ENCODE measurements around the gene PPP1R9B.
A peak's percentile ranks its signal among the peaks of the same experiment; 100 is the strongest.

PPP1R9B gene

DNA sequence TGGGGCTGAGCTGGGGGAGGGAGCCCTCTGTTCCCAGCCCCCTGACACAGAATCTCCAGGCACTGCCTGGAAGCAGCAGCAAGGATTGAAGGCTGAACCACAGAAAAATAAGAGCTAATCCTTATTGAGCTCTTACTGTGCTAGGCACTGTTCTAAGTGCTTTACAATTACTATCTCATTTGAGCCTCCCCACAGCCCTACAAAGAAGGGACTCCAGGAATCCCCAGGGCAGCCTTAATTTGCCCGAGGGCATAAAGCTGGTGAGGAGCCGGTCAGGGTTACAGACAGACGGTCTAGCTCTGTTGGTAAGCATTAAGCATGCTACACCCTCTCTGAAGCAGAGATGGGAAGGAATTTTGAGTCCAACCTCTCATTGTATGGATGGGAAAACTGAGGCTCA is 27.5 kb downstream of the PPP1R9B start:
- Histone ChIP-seq H3K4me2 (ENCODE audit: low read length) (no peak overlapping the region), H3K27me3 (ENCODE audit: control insufficient read depth, insufficient read depth, low read length) (peaks cover 44% of the 10 kb centered on the region), H3K36me3 (ENCODE audit: insufficient read depth, low read length) (no peaks in the 10 kb centered on the region), H3K4me3 (ENCODE audit: low read length) (no peak overlapping the region), H3K4me1 (ENCODE audit: control insufficient read depth, insufficient read depth, low read length) (no peaks in the 10 kb centered on the region), H3K9me3 (replicated peaks; ENCODE audit: low read length) (no peaks in the 10 kb centered on the region), H3K9ac (ENCODE audit: low read depth, low read length) (no peak overlapping the region)

DNA sequence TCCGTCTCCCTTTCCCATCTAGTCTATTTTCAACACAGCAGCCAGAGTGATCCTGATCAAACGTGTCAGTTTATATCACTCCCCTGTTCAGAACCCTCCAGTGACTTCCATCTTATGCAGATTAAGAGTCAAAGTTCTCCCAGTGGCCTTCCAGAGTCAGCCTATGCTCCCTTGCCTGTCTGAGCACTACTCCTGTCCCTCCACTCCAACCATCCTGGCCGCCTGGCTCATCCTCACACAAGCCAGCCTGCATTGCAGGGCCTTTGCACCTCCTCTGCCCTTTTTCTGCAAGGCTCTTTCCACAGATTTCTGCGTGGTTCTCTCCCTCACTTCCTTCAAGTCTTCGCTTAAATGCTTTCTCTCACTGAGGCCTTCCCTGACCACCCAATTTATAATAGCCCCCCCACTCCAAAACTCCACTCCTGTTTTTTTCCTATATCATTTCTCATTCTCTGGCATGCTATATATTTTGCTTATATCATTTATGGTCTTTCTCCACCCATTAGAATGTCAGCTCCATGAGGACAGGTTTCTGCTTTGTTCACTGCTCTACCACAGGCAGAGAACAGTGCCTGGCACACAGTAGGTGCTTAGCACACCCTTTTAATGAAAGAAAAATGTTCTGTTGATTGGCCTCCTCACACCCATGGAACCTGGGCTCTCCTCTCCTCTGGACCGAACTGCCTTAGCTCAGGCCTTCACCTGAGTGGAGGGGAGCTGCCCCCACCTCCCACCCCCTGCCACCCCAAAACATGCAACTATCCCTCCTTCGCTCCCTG is 29.8 kb downstream of the PPP1R9B start:
- Histone ChIP-seq H3K4me3 (ENCODE audit: low read length) (no peak overlapping the region), H3K4me2 (ENCODE audit: low read length) (no peak overlapping the region), H3K9ac (ENCODE audit: low read depth, low read length) (no peak overlapping the region), H3K27me3 (ENCODE audit: control insufficient read depth, insufficient read depth, low read length) (peaks cover 54% of the 10 kb centered on the region), H3K9me3 (replicated peaks; ENCODE audit: low read length) (no peaks in the 10 kb centered on the region), H3K36me3 (ENCODE audit: insufficient read depth, low read length) (no peaks in the 10 kb centered on the region), H3K4me1 (ENCODE audit: control insufficient read depth, insufficient read depth, low read length) (peaks cover 7% of the 10 kb centered on the region)

DNA sequence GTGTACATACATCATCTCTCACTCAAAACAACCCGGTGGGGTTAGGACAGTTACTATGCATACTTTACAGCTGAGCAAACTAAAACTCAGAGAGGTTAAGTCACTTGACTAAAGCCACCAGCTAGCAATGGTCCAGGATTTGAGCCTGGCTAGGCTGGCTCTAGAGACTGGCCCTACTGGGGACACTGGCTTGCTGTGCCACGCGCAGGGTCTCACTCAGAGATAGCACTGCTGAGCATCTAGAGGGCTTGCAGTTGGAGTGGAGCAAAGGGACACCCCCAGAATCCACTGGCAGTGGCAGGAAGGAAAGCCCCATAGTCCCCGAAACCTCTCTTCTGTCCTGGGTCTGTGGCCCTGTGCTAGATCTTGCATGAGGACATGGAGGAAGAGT is 31.7 kb downstream of the PPP1R9B start:
- H3K4me2 ChIP-seq (ENCODE audit: low read length), result no peak overlapping the region
- H3K9me3 ChIP-seq (replicated peaks; ENCODE audit: low read length), result no peaks in the 10 kb centered on the region
- H3K36me3 ChIP-seq (ENCODE audit: insufficient read depth, low read length), result no peaks in the 10 kb centered on the region
- peaks cover 54% of the 10 kb centered on the region for H3K27me3 ChIP-seq (ENCODE audit: control insufficient read depth, insufficient read depth, low read length)
- H3K9ac ChIP-seq (ENCODE audit: low read depth, low read length), result no peak overlapping the region
- H3K4me1 ChIP-seq (ENCODE audit: control insufficient read depth, insufficient read depth, low read length), result peaks cover 7% of the 10 kb centered on the region
- no peak overlapping the region for H3K4me3 ChIP-seq (ENCODE audit: low read length)

DNA sequence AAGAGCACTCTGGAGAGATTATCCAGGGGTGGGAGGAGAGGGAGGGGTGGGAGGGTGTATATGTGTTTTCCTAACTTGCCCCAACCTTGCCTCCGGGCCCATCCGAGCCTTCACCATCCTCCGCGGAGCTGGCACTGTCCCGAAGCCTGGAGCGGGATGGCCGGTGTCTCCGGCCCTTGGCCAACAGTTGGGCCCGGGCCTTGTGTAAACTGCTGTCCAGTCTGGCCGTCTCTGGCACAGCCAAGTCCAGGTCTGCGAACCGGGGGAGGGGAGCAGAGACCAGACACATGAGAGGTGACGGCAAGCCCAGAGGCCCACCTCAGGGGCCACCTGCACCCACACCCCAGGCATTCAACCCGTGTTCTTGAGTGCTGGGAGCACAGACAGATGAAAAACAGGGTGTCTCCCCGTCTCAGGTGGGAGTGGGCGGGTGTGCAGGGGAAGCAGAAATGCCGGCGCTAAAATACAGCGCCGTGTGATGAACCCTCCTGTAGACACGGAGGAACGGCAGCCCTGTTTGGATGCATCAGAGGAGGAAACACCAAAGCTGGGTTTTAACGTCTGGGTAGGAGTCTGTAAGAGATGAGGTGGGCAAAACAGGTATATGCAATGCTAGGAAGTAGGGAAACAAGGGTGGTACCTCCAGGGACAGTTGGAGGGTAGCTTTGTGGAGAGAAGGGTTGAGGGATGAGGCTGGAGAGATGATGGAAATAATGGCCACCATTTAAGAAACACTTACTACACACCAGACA is 32.2 kb downstream of the PPP1R9B start:
- Histone ChIP-seq H3K9ac (ENCODE audit: low read depth, low read length) (no peak overlapping the region), H3K4me1 (ENCODE audit: control insufficient read depth, insufficient read depth, low read length) (peaks cover 7% of the 10 kb centered on the region), H3K27me3 (ENCODE audit: control insufficient read depth, insufficient read depth, low read length) (peaks cover 53% of the 10 kb centered on the region), H3K4me2 (ENCODE audit: low read length) (no peak overlapping the region), H3K9me3 (replicated peaks; ENCODE audit: low read length) (no peaks in the 10 kb centered on the region), H3K4me3 (ENCODE audit: low read length) (no peak overlapping the region), H3K36me3 (ENCODE audit: insufficient read depth, low read length) (no peaks in the 10 kb centered on the region)

DNA sequence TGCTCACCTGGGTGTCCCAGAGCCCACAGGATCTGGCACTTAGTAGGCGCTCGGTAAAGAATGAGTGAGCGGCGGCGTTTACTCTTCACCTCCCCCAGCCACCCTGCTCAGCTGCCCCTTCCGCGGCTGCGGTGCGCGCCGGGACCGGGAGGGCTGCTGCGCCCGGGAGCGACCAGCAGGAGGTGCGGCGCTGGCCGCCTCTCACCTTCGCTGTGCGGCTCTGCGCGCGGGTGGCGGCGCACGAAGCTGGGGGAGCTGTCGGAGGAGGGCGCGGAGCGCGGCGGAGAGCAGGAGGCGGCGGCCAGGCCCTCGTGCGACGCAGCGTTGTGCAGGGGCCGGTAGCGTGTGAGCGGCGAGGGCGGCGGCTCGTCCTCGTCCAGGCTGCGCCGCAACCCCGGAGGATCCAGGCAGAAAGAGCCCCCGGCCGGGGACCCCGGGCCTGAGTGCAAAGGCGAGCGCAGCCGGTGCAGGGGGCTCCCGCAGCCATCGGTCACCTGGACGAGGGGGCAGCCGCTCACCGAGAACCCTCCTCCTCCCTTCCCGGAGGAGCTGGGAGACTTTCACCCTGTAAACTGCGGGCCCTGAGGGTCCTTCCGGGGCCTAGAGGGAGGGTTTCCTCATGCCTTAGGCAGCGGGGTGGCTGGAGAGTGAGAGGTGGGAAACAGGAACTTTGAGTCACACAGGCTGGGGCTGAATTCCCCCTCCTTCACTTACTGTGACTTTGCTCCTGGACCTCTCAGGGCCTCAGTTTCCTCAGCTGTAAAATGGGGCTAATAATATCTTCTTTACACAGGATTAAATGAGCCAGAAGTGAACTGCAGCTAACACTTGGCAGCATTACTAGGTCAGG is 33.0 kb downstream of the PPP1R9B start:
- H3K9me3 ChIP-seq (replicated peaks; ENCODE audit: low read length), result no peaks in the 10 kb centered on the region
- H3K9ac ChIP-seq (ENCODE audit: low read depth, low read length), result no peak overlapping the region
- H3K4me3 ChIP-seq (ENCODE audit: low read length), result peak overlapping the region; percentile 45
- no peaks in the 10 kb centered on the region for H3K36me3 ChIP-seq (ENCODE audit: insufficient read depth, low read length)
- H3K27me3 ChIP-seq (ENCODE audit: control insufficient read depth, insufficient read depth, low read length), result peaks cover 46% of the 10 kb centered on the region
- peak overlapping the region; percentile 77 for H3K4me2 ChIP-seq (ENCODE audit: low read length)
- peaks cover 7% of the 10 kb centered on the region for H3K4me1 ChIP-seq (ENCODE audit: control insufficient read depth, insufficient read depth, low read length)

DNA sequence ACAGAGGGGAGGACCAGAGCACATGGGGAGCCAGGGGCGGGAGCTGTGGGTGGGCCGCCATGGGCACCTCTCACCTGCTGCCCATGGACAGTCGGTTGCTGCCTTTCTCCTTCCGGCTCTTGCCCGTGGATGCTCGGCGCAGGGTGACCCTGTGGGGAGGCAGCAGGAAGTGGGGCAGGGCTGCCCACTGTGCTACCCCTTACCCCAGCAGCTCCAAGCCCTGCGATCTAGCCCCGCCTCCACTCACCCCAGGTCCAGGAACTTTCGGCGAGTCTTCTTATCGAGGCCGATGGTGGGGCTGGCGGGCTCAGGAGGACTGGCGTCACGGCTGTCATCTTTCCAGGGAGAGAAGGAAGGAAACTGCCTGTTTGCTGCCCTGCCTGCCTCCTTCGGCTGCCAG is 34.7 kb downstream of the PPP1R9B start:
- no peak overlapping the region for H3K4me2 ChIP-seq (ENCODE audit: low read length)
- H3K27me3 ChIP-seq (ENCODE audit: control insufficient read depth, insufficient read depth, low read length), result peaks cover 39% of the 10 kb centered on the region
- no peaks in the 10 kb centered on the region for H3K36me3 ChIP-seq (ENCODE audit: insufficient read depth, low read length)
- H3K4me3 ChIP-seq (ENCODE audit: low read length), result no peak overlapping the region
- H3K9me3 ChIP-seq (replicated peaks; ENCODE audit: low read length), result no peaks in the 10 kb centered on the region
- H3K4me1 ChIP-seq (ENCODE audit: control insufficient read depth, insufficient read depth, low read length), result peaks cover 7% of the 10 kb centered on the region
- H3K9ac ChIP-seq (ENCODE audit: low read depth, low read length), result no peak overlapping the region

DNA sequence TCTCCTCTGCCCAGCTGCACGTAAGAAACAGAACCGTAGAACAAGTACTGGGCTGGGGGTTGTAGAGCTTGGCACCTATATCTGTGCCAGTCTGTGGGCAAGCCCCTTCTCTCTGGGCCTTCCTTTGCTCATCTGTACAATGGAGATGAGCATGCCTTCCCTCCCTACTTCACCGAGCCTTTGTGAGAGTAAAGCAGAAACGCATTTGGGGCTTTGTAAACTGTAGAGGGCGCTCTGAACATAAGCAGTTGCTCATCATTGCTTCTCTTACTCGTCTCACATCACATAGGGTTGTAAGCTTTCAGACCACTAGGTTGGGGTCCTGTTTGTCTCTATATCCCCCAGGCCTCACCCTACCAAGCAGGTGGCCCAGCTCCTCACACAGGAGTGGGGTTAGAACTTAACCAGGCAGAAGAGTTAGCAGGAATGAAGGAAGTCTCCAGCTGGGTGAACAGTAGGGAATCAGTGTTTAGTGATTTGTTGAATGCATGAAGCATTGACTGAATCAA is 35.6 kb downstream of the PPP1R9B start:
- Histone ChIP-seq H3K4me2 (ENCODE audit: low read length) (no peak overlapping the region), H3K27me3 (ENCODE audit: control insufficient read depth, insufficient read depth, low read length) (peaks cover 30% of the 10 kb centered on the region), H3K36me3 (ENCODE audit: insufficient read depth, low read length) (peaks cover 1% of the 10 kb centered on the region), H3K4me1 (ENCODE audit: control insufficient read depth, insufficient read depth, low read length) (peaks cover 7% of the 10 kb centered on the region), H3K4me3 (ENCODE audit: low read length) (no peak overlapping the region), H3K9me3 (replicated peaks; ENCODE audit: low read length) (no peaks in the 10 kb centered on the region), H3K9ac (ENCODE audit: low read depth, low read length) (no peak overlapping the region)

DNA sequence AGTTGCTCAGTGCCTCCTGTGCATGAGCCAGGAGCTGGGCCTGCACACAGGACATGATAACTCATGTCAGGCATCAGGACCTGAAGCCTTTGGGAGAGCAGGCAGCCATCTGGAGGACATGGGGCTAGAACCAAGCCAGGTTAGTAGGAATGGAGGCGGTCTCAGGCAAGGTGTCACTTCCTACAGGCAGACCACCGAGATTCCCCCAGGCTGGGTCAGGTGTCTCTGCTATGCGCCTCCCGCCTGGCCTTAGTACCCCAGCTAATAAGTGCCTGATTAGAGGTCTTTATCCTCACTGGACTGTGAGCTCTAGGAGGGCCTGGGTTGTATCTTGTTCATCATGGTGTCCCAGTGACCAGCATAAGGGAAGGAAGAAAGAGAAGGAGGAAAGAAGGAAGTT is 36.1 kb downstream of the PPP1R9B start:
- no peak overlapping the region for H3K4me3 ChIP-seq (ENCODE audit: low read length)
- H3K4me1 ChIP-seq (ENCODE audit: control insufficient read depth, insufficient read depth, low read length), result peaks cover 7% of the 10 kb centered on the region
- H3K27me3 ChIP-seq (ENCODE audit: control insufficient read depth, insufficient read depth, low read length), result peaks cover 25% of the 10 kb centered on the region
- H3K9ac ChIP-seq (ENCODE audit: low read depth, low read length), result no peak overlapping the region
- H3K4me2 ChIP-seq (ENCODE audit: low read length), result no peak overlapping the region
- peaks cover 5% of the 10 kb centered on the region for H3K36me3 ChIP-seq (ENCODE audit: insufficient read depth, low read length)
- no peaks in the 10 kb centered on the region for H3K9me3 ChIP-seq (replicated peaks; ENCODE audit: low read length)

DNA sequence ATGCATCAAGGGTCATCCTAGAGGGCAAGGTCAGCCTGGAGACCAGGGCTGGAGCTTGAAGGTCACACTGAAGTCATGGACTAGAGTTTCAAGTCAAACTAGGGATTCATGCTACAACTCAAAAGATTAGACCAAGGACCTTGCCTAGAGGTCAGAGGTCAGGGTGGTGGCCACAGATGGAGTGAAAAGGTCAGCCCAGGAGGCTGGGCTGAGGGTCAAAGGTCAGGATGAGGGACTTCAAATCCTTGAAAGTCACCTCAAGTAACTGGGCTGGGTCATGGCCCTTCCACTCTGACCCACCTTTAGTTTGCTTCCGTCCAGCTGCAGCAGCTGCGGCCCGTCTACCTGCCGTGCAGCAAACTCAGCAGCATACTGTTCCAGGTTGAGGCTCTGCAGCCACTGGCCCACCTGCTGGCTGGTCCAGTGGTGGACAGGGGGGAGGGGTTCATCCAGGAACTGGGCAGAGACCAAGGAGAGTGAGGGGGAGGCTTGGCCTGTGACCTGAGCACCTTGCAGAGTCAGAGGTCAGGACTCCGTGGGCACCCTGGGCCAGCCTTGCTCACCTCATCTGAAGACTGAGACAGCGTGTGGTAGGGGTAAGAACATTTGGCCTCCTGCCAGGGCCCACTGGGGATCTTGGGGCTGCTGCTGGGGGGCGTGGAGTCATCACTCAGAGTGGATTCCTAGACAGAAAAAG is 36.7 kb downstream of the PPP1R9B start:
- H3K4me1 ChIP-seq (ENCODE audit: control insufficient read depth, insufficient read depth, low read length), result peaks cover 7% of the 10 kb centered on the region
- no peak overlapping the region for H3K9ac ChIP-seq (ENCODE audit: low read depth, low read length)
- no peak overlapping the region for H3K4me2 ChIP-seq (ENCODE audit: low read length)
- peaks cover 5% of the 10 kb centered on the region for H3K36me3 ChIP-seq (ENCODE audit: insufficient read depth, low read length)
- no peak overlapping the region for H3K4me3 ChIP-seq (ENCODE audit: low read length)
- no peaks in the 10 kb centered on the region for H3K9me3 ChIP-seq (replicated peaks; ENCODE audit: low read length)
- peaks cover 19% of the 10 kb centered on the region for H3K27me3 ChIP-seq (ENCODE audit: control insufficient read depth, insufficient read depth, low read length)

DNA sequence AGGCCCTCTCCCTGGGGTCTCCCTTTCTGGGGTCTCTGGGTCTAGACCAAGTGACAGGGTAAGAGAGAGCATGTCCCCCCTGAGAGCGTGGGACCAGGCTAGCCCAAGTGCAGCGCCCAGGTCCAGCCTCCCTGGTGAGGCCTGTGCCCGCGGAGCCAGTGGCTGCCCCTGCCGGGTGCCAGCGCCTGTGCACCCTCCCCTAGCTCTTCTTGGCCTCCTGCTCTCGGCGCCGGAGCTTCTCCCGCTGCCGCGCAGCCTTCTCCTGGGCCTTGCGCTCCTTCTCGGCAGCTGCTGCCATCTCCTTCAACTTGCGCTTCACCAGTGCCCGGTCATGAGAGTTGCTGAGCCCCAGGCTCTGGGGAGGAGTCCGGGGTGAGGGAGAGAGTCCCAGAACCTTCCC is 37.8 kb downstream of the PPP1R9B start:
- Histone ChIP-seq H3K4me3 (ENCODE audit: low read length) (no peak overlapping the region), H3K4me2 (ENCODE audit: low read length) (no peak overlapping the region), H3K27me3 (ENCODE audit: control insufficient read depth, insufficient read depth, low read length) (peaks cover 11% of the 10 kb centered on the region), H3K9ac (ENCODE audit: low read depth, low read length) (no peak overlapping the region), H3K36me3 (ENCODE audit: insufficient read depth, low read length) (peaks cover 8% of the 10 kb centered on the region), H3K4me1 (ENCODE audit: control insufficient read depth, insufficient read depth, low read length) (peaks cover 12% of the 10 kb centered on the region), H3K9me3 (replicated peaks; ENCODE audit: low read length) (no peaks in the 10 kb centered on the region)
